Measurements from ENCODE around the gene FLYWCH1.

The FLYWCH1 gene

GRCh38 chr16:2948807-2949704 lies 37.3 kb downstream of the FLYWCH1 start:
- H3K4me3 ChIP-seq (ENCODE audit: low read depth in 1 of 2, low read length in 2 of 2), result no peak overlapping the region
- peaks cover 0 to 29% of the 10 kb centered on the region in 2 donors for H3K36me3 ChIP-seq (ENCODE audit: control insufficient read depth in 1 of 2, insufficient read depth in 2 of 2, low read length in 2 of 2)
- H3K27me3 ChIP-seq (ENCODE audit: low read depth, low read length), result no peaks in the 10 kb centered on the region
- no peaks in the 10 kb centered on the region for H3K4me1 ChIP-seq (ENCODE audit: control insufficient read depth in 1 of 2, insufficient read depth in 2 of 2, low read length in 2 of 2)
- H3K9me3 ChIP-seq (ENCODE audit: control insufficient read depth in 1 of 2, low read length in 2 of 2), result no peaks in the 10 kb centered on the region
- H3K27ac ChIP-seq (ENCODE audit: low read length), result no peak overlapping the region

GRCh38 chr16:2949705-2950352 lies 38.1 kb downstream of the FLYWCH1 start:
- Histone ChIP-seq H3K36me3 (ENCODE audit: control insufficient read depth in 1 of 2, insufficient read depth in 2 of 2, low read length in 2 of 2) (peaks cover 0 to 29% of the 10 kb centered on the region in 2 donors), H3K4me1 (ENCODE audit: control insufficient read depth in 1 of 2, insufficient read depth in 2 of 2, low read length in 2 of 2) (no peaks in the 10 kb centered on the region), H3K27me3 (ENCODE audit: low read depth, low read length) (no peaks in the 10 kb centered on the region), H3K27ac (ENCODE audit: low read length) (no peak overlapping the region), H3K4me3 (ENCODE audit: low read depth in 1 of 2, low read length in 2 of 2) (no peak overlapping the region), H3K9me3 (ENCODE audit: control insufficient read depth in 1 of 2, low read length in 2 of 2) (no peaks in the 10 kb centered on the region)

GRCh38 chr16:2950353-2950724 lies 38.6 kb downstream of the FLYWCH1 start:
- peaks cover 5% of the 10 kb centered on the region for H3K27me3 ChIP-seq (ENCODE audit: low read depth, low read length)
- no peak overlapping the region for H3K27ac ChIP-seq (ENCODE audit: low read length)
- no peaks in the 10 kb centered on the region for H3K9me3 ChIP-seq (ENCODE audit: control insufficient read depth in 1 of 2, low read length in 2 of 2)
- peaks cover 0 to 29% of the 10 kb centered on the region in 2 donors for H3K36me3 ChIP-seq (ENCODE audit: control insufficient read depth in 1 of 2, insufficient read depth in 2 of 2, low read length in 2 of 2)
- H3K4me1 ChIP-seq (ENCODE audit: control insufficient read depth in 1 of 2, insufficient read depth in 2 of 2, low read length in 2 of 2), result no peaks in the 10 kb centered on the region
- H3K4me3 ChIP-seq (ENCODE audit: low read depth in 1 of 2, low read length in 2 of 2), result no peak overlapping the region

- peaks cover 5% of the 10 kb centered on the region for H3K27me3 ChIP-seq (ENCODE audit: low read depth, low read length)
- H3K27ac ChIP-seq (ENCODE audit: low read length), result no peak overlapping the region
- H3K9me3 ChIP-seq (ENCODE audit: control insufficient read depth in 1 of 2, low read length in 2 of 2), result no peaks in the 10 kb centered on the region
- peaks cover 0 to 29% of the 10 kb centered on the region in 2 donors for H3K36me3 ChIP-seq (ENCODE audit: control insufficient read depth in 1 of 2, insufficient read depth in 2 of 2, low read length in 2 of 2)
- H3K4me1 ChIP-seq (ENCODE audit: control insufficient read depth in 1 of 2, insufficient read depth in 2 of 2, low read length in 2 of 2), result no peaks in the 10 kb centered on the region
- no peak overlapping the region for H3K4me3 ChIP-seq (ENCODE audit: low read depth in 1 of 2, low read length in 2 of 2)
Observed at GRCh38 chr16:2950773-2951172, 39.0 kb downstream of the FLYWCH1 start.

- Histone ChIP-seq H3K9me3 (ENCODE audit: control insufficient read depth in 1 of 2, low read length in 2 of 2) (no peaks in the 10 kb centered on the region), H3K36me3 (ENCODE audit: control insufficient read depth in 1 of 2, insufficient read depth in 2 of 2, low read length in 2 of 2) (peaks cover 0 to 17% of the 10 kb centered on the region in 2 donors), H3K4me1 (ENCODE audit: control insufficient read depth in 1 of 2, insufficient read depth in 2 of 2, low read length in 2 of 2) (no peaks in the 10 kb centered on the region), H3K27ac (ENCODE audit: low read length) (no peak overlapping the region), H3K4me3 (ENCODE audit: low read depth in 1 of 2, low read length in 2 of 2) (no peak overlapping the region), H3K27me3 (ENCODE audit: low read depth, low read length) (peaks cover 8% of the 10 kb centered on the region)
Observed at GRCh38 chr16:2952679-2953078, 40.9 kb downstream of the FLYWCH1 start.

GRCh38 chr16:2953706-2954627 lies 42.2 kb downstream of the FLYWCH1 start:
- H3K4me1 ChIP-seq (ENCODE audit: control insufficient read depth in 1 of 2, insufficient read depth in 2 of 2, low read length in 2 of 2), result no peaks in the 10 kb centered on the region
- no peak overlapping the region for H3K27ac ChIP-seq (ENCODE audit: low read length)
- H3K9me3 ChIP-seq (ENCODE audit: control insufficient read depth in 1 of 2, low read length in 2 of 2), result no peaks in the 10 kb centered on the region
- H3K36me3 ChIP-seq (ENCODE audit: control insufficient read depth in 1 of 2, insufficient read depth in 2 of 2, low read length in 2 of 2), result peaks cover 0 to 12% of the 10 kb centered on the region in 2 donors
- H3K27me3 ChIP-seq (ENCODE audit: low read depth, low read length), result peaks cover 8% of the 10 kb centered on the region
- H3K4me3 ChIP-seq (ENCODE audit: low read depth in 1 of 2, low read length in 2 of 2), result no peak overlapping the region

GRCh38 chr16:2954656-2955381 lies 43.1 kb downstream of the FLYWCH1 start:
- Histone ChIP-seq H3K4me1 (ENCODE audit: control insufficient read depth in 1 of 2, insufficient read depth in 2 of 2, low read length in 2 of 2) (no peaks in the 10 kb centered on the region), H3K4me3 (ENCODE audit: low read depth in 1 of 2, low read length in 2 of 2) (no peak overlapping the region), H3K36me3 (ENCODE audit: control insufficient read depth in 1 of 2, insufficient read depth in 2 of 2, low read length in 2 of 2) (peaks cover 0 to 4% of the 10 kb centered on the region in 2 donors), H3K27ac (ENCODE audit: low read length) (no peak overlapping the region), H3K27me3 (ENCODE audit: low read depth, low read length) (peaks cover 8% of the 10 kb centered on the region), H3K9me3 (ENCODE audit: control insufficient read depth in 1 of 2, low read length in 2 of 2) (no peaks in the 10 kb centered on the region)

GRCh38 chr16:2955438-2955778 lies 43.7 kb downstream of the FLYWCH1 start:
- H3K27me3 ChIP-seq (ENCODE audit: low read depth, low read length), result peaks cover 11% of the 10 kb centered on the region
- H3K27ac ChIP-seq (ENCODE audit: low read length), result no peak overlapping the region

GRCh38 chr16:2955779-2956578 lies 44.2 kb downstream of the FLYWCH1 start:
- Histone ChIP-seq H3K4me3 (ENCODE audit: low read depth in 1 of 2, low read length in 2 of 2) (no peak overlapping the region), H3K27me3 (ENCODE audit: low read depth, low read length) (peaks cover 11% of the 10 kb centered on the region), H3K27ac (ENCODE audit: low read length) (no peak overlapping the region), H3K4me1 (ENCODE audit: control insufficient read depth in 1 of 2, insufficient read depth in 2 of 2, low read length in 2 of 2) (no peaks in the 10 kb centered on the region), H3K36me3 (ENCODE audit: control insufficient read depth in 1 of 2, insufficient read depth in 2 of 2, low read length in 2 of 2) (no peaks in the 10 kb centered on the region), H3K9me3 (ENCODE audit: control insufficient read depth in 1 of 2, low read length in 2 of 2) (no peaks in the 10 kb centered on the region)

More at GRCh38 chr16:2955438-2955778, 43.7 kb downstream of the FLYWCH1 start:
- Histone ChIP-seq H3K4me3 (ENCODE audit: low read depth in 1 of 2, low read length in 2 of 2) (no peak overlapping the region), H3K36me3 (ENCODE audit: control insufficient read depth in 1 of 2, insufficient read depth in 2 of 2, low read length in 2 of 2) (no peaks in the 10 kb centered on the region), H3K9me3 (ENCODE audit: control insufficient read depth in 1 of 2, low read length in 2 of 2) (no peaks in the 10 kb centered on the region), H3K4me1 (ENCODE audit: control insufficient read depth in 1 of 2, insufficient read depth in 2 of 2, low read length in 2 of 2) (no peaks in the 10 kb centered on the region)

GRCh38 chr16:2956579-2956956 lies 44.8 kb downstream of the FLYWCH1 start:
- Histone ChIP-seq H3K4me3 (ENCODE audit: low read depth in 1 of 2, low read length in 2 of 2) (no peak overlapping the region), H3K36me3 (ENCODE audit: control insufficient read depth in 1 of 2, insufficient read depth in 2 of 2, low read length in 2 of 2) (no peaks in the 10 kb centered on the region), H3K27me3 (ENCODE audit: low read depth, low read length) (peaks cover 11% of the 10 kb centered on the region), H3K9me3 (ENCODE audit: control insufficient read depth in 1 of 2, low read length in 2 of 2) (no peaks in the 10 kb centered on the region), H3K27ac (ENCODE audit: low read length) (no peak overlapping the region), H3K4me1 (ENCODE audit: control insufficient read depth in 1 of 2, insufficient read depth in 2 of 2, low read length in 2 of 2) (no peaks in the 10 kb centered on the region)

Data from muscle layer of duodenum (tissue), 2 donors.